Astrocyte (in vitro differentiated cells and primary cell): ENCODE data around the gene FCGR1A. TPM values are rescaled to one million over a fixed set of nuclear protein-coding genes. Genes with fewer than 3 reads are reported as not detected.
"Not testable (repeated sequence)": the region's sequence is repeated elsewhere in the genome, so short reads cannot be mapped to it uniquely, and the experiment has no call there.

Experiments
- DNase-seq: peaks from one replicate; pipeline ENCODE4 v3.0.0-alpha.2; 2010; ENCODE audit warnings: low read depth
- FAIRE-seq: peaks from 2 replicates; lab custom pipeline; 2011; peaks lifted over from hg19 to GRCh38; lab: Jason Lieb, UNC
- H2AFZ ChIP-seq: 2 replicates; pipeline ENCODE4 v1.6.0; 2012; ENCODE audit warnings: low read depth, low read length, inconsistent platforms
- H3K27ac ChIP-seq: 2 replicates; pipeline ENCODE4 v1.5.1; 2011; ENCODE audit warnings: low read depth, low read length, inconsistent platforms
- H3K27me3 ChIP-seq: 2 replicates; pipeline ENCODE4 v1.6.0; 2011; ENCODE audit warnings: low read length, inconsistent platforms; ENCODE audit not compliant: insufficient read depth
- H3K36me3 ChIP-seq: 2 replicates; pipeline ENCODE4 v1.5.1; 2011; ENCODE audit warnings: low read length, inconsistent platforms; ENCODE audit not compliant: insufficient read depth
- H3K4me1 ChIP-seq: 2 replicates; pipeline ENCODE4 v1.5.1; 2011; ENCODE audit warnings: low read length, inconsistent platforms; ENCODE audit not compliant: insufficient read depth
- H3K4me2 ChIP-seq: 2 replicates; pipeline ENCODE4 v1.6.0; 2012; ENCODE audit warnings: low read length, inconsistent platforms
- H3K4me3 ChIP-seq: 2 replicates; pipeline ENCODE4 v1.5.1; 2011; ENCODE audit warnings: low read depth, mild to moderate bottlenecking, low read length, inconsistent platforms; ENCODE audit not compliant: insufficient read depth
- H3K79me2 ChIP-seq: 2 replicates; pipeline ENCODE4 v1.6.0; 2012; ENCODE audit warnings: mild to moderate bottlenecking, low read length, inconsistent platforms; ENCODE audit not compliant: insufficient read depth
- H3K9ac ChIP-seq: 2 replicates; pipeline ENCODE4 v1.6.0; 2012; ENCODE audit warnings: mild to moderate bottlenecking, low read length, inconsistent platforms
- H3K9me3 ChIP-seq: 2 replicates; pipeline ENCODE4 v1.5.1; 2012; ENCODE audit warnings: low read depth, mild to moderate bottlenecking, low read length, inconsistent platforms; ENCODE audit not compliant: insufficient read depth
- H4K20me1 ChIP-seq: 2 replicates; pipeline ENCODE4 v1.6.0; 2012; ENCODE audit warnings: low read length, inconsistent platforms; ENCODE audit not compliant: insufficient read depth
- H3K27ac Mint-ChIP-seq: one replicate; pipeline ENCODE4 v1.8.0; 2021; ENCODE audit warnings: mild to moderate bottlenecking, mixed read lengths; ENCODE audit not compliant: unreplicated experiment
- H3K27me3 Mint-ChIP-seq: one replicate; pipeline ENCODE4 v1.8.0; 2021; ENCODE audit warnings: low read depth, mixed read lengths; ENCODE audit not compliant: unreplicated experiment
- H3K36me3 Mint-ChIP-seq: one replicate; pipeline ENCODE4 v1.8.0; 2021; ENCODE audit warnings: low read depth, mixed read lengths; ENCODE audit not compliant: unreplicated experiment
- H3K4me1 Mint-ChIP-seq: one replicate; pipeline ENCODE4 v1.8.0; 2021; ENCODE audit warnings: low read depth, mixed read lengths; ENCODE audit not compliant: unreplicated experiment
- H3K4me3 Mint-ChIP-seq: one replicate; pipeline ENCODE4 v1.8.0; 2021; ENCODE audit warnings: mild to moderate bottlenecking, moderate library complexity, mixed read lengths; ENCODE audit not compliant: unreplicated experiment
- H3K9me3 Mint-ChIP-seq: one replicate; pipeline ENCODE4 v1.8.0; 2021; ENCODE audit warnings: mild to moderate bottlenecking, mixed read lengths; ENCODE audit not compliant: unreplicated experiment
- EZH2 ChIP-seq: IDR thresholded peaks from 2 replicates; pipeline ENCODE4 v1.6.1; 2012; ENCODE audit warnings: mild to moderate bottlenecking, low read length, inconsistent platforms; ENCODE audit not compliant: insufficient read depth
- total RNA-seq: library from RNA; stranded (reverse); gene quantifications from 2 replicates; pipeline ENCODE4 v1.2.1, GENCODE V29; 2021

Gene FCGR1A
- total RNA-seq, 1 donor from 2014 or later: not detected

- H3K4me2 ChIP-seq, DNase-seq, H3K4me1 Mint-ChIP-seq, H3K9me3 Mint-ChIP-seq, H3K4me3 ChIP-seq, H2AFZ ChIP-seq, H3K9ac ChIP-seq, H3K36me3 Mint-ChIP-seq, H3K79me2 ChIP-seq, H3K36me3 ChIP-seq, H3K27ac Mint-ChIP-seq, H3K27me3 ChIP-seq, H3K4me3 Mint-ChIP-seq, H3K9me3 ChIP-seq, H3K27ac ChIP-seq, FAIRE-seq, H3K4me1 ChIP-seq, H4K20me1 ChIP-seq: not testable (repeated sequence)
- peaks cover 17% of the 10 kb centered on the region for H3K27me3 Mint-ChIP-seq
Measured at GRCh38 chr1:149746463-149747356, 35.8 kb upstream of the FCGR1A start.

- not testable (repeated sequence) for H4K20me1 ChIP-seq, H3K4me3 ChIP-seq, H3K9me3 ChIP-seq, H3K9ac ChIP-seq, H3K9me3 Mint-ChIP-seq, H3K36me3 Mint-ChIP-seq, H3K27ac Mint-ChIP-seq, DNase-seq, H3K79me2 ChIP-seq, FAIRE-seq, H3K36me3 ChIP-seq, H2AFZ ChIP-seq, H3K4me1 Mint-ChIP-seq, H3K27me3 ChIP-seq, H3K4me1 ChIP-seq, H3K27ac ChIP-seq, H3K4me3 Mint-ChIP-seq, H3K4me2 ChIP-seq
- H3K27me3 Mint-ChIP-seq: peaks cover 17% of the 10 kb centered on the region
- peak; percentile 32 for TF ChIP-seq EZH2
Measured at GRCh38 chr1:149747359-149748143, 34.9 kb upstream of the FCGR1A start.

GRCh38 chr1:149748144-149748500 is 34.4 kb upstream of the FCGR1A start:
- H3K9me3 Mint-ChIP-seq, H3K4me3 ChIP-seq, H3K27ac ChIP-seq, H4K20me1 ChIP-seq, H3K27ac Mint-ChIP-seq, H3K36me3 Mint-ChIP-seq, H3K27me3 ChIP-seq, H3K9ac ChIP-seq, H3K9me3 ChIP-seq, DNase-seq, H3K79me2 ChIP-seq, H3K4me1 ChIP-seq, FAIRE-seq, H2AFZ ChIP-seq, H3K4me1 Mint-ChIP-seq, H3K4me2 ChIP-seq, H3K36me3 ChIP-seq: not testable (repeated sequence)
- Mint-ChIP-seq H3K27me3 (peaks cover 17% of the 10 kb centered on the region), H3K4me3 (peak overlapping the region; percentile 41)

- H4K20me1 ChIP-seq, H3K9me3 ChIP-seq, H3K4me2 ChIP-seq, H3K79me2 ChIP-seq, H3K36me3 Mint-ChIP-seq, FAIRE-seq, H3K4me1 Mint-ChIP-seq, H3K9me3 Mint-ChIP-seq, H3K27ac ChIP-seq, H3K27me3 ChIP-seq, H2AFZ ChIP-seq, H3K9ac ChIP-seq, H3K4me3 ChIP-seq, DNase-seq, H3K27ac Mint-ChIP-seq, H3K4me1 ChIP-seq, H3K4me3 Mint-ChIP-seq, H3K36me3 ChIP-seq: not testable (repeated sequence)
- peaks cover 17% of the 10 kb centered on the region for H3K27me3 Mint-ChIP-seq
Measured at GRCh38 chr1:149750562-149750961, 31.9 kb upstream of the FCGR1A start.

GRCh38 chr1:149752186-149752585 is 30.3 kb upstream of the FCGR1A start:
- H3K27ac ChIP-seq, H3K36me3 Mint-ChIP-seq, H3K9me3 Mint-ChIP-seq, H3K27me3 Mint-ChIP-seq, H3K9ac ChIP-seq, H3K4me1 Mint-ChIP-seq, H3K4me3 ChIP-seq, H2AFZ ChIP-seq, H3K9me3 ChIP-seq, H3K27ac Mint-ChIP-seq, H3K79me2 ChIP-seq, H3K4me2 ChIP-seq, H3K4me1 ChIP-seq, H4K20me1 ChIP-seq, H3K4me3 Mint-ChIP-seq, DNase-seq, H3K36me3 ChIP-seq, H3K27me3 ChIP-seq, FAIRE-seq: not testable (repeated sequence)
